GM21528 (cell line): ENCODE data around the gene CLMN.
"Not testable (repeated sequence)": the region's sequence is repeated elsewhere in the genome, so short reads cannot be mapped to it uniquely, and the experiment has no call there.

Experiments
- ATAC-seq: cut with Tn5 transposase; IDR thresholded peaks from one replicate; pipeline ENCODE4 v1.9.1; 2021; ENCODE audit warnings: mild to moderate bottlenecking, moderate library complexity; ENCODE audit not compliant: unreplicated experiment, low FRiP score

Gene CLMN

GRCh38 chr14:95201745-95202144 is 118.0 kb downstream of the CLMN start:
- ATAC-seq = not testable (repeated sequence)

- ATAC-seq = no peak
These were observed 119.3 kb downstream of the CLMN start for GRCh38 chr14:95200404-95200803.

GRCh38 chr14:95199298-95199983 is 120.3 kb downstream of the CLMN start:
- ATAC-seq = no peak

GRCh38 chr14:95198320-95198719 is 121.4 kb downstream of the CLMN start:
- no peak for ATAC-seq

GRCh38 chr14:95197551-95197950 is 122.2 kb downstream of the CLMN start:
- ATAC-seq = no peak

- no peak for ATAC-seq
These were observed 122.7 kb downstream of the CLMN start for GRCh38 chr14:95196826-95197545.

- no peak for ATAC-seq
These were observed 123.4 kb downstream of the CLMN start for GRCh38 chr14:95196268-95196667.

- no peak for ATAC-seq
These were observed 124.7 kb downstream of the CLMN start for GRCh38 chr14:95195031-95195430.

GRCh38 chr14:95193081-95193480 is 126.6 kb downstream of the CLMN start:
- ATAC-seq = no peak

- no peak for ATAC-seq
These were observed 127.4 kb downstream of the CLMN start for GRCh38 chr14:95192311-95192710.

GRCh38 chr14:95191445-95192199 is 128.1 kb downstream of the CLMN start:
- ATAC-seq = no peak

GRCh38 chr14:95190857-95191256 is 128.9 kb downstream of the CLMN start:
- ATAC-seq = no peak

- no peak for ATAC-seq
These were observed 129.3 kb downstream of the CLMN start for GRCh38 chr14:95190346-95190840.

- no peak for ATAC-seq
These were observed 130.2 kb downstream of the CLMN start for GRCh38 chr14:95189367-95190132.

- no peak for ATAC-seq
These were observed 131.3 kb downstream of the CLMN start for GRCh38 chr14:95188380-95188779.

- no peak for ATAC-seq
These were observed 133.8 kb downstream of the CLMN start for GRCh38 chr14:95185767-95186392.

GRCh38 chr14:95185033-95185766 is 134.5 kb downstream of the CLMN start:
- ATAC-seq = no peak

GRCh38 chr14:95184413-95184790 is 135.3 kb downstream of the CLMN start:
- ATAC-seq = no peak
